GM15510 (cell line): ENCODE measurements around the gene ARHGEF19.

Source experiments
- POLR2A ChIP-seq: IDR thresholded peaks from 3 replicates; pipeline ENCODE4 v1.6.1; 2011; ENCODE audit warnings: borderline replicate concordance; ENCODE audit not compliant: insufficient read length; ENCODE audit errors: extremely low read depth

Gene ARHGEF19

DNA sequence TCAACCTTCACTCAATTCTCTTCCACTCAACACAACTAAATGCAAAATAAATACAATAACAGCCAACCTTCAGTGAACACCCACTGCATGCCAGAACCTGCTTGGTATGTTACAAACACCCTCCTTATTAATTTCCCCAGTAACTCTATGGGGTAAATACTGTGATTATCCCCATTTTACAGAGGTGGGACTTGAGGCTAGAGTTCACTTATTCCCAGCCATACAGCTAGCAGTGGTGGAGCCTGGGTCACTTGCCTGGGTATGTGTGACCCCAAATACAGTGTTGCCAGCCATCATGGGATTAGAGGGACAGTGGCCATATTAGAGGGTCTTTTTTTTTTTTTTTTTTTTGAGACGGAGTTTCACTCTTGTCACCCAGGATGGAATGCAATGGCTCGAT, 22.9 kb upstream of the ARHGEF19 start:
- no peak for TF ChIP-seq POLR2A

DNA sequence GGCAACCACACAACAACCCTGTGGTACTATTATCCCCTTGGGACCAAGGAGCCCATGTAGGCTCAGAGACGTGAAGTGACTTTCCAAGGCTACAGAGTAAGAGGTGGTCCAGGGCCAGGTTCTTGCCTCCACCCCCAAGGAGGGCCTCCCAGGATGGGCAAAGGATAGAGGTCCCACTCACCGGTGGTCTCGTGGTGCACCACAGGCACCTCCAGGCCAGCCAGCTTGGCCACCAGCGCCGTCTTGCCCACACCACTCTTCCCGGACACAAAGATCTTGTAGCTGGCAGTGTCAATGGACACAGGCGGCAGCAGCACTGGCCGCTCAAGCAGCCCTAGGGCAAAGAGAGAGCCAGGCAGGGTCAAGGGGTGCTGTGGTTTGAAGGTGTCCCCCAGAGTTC, 21.0 kb upstream of the ARHGEF19 start:
- no peak for TF ChIP-seq POLR2A

DNA sequence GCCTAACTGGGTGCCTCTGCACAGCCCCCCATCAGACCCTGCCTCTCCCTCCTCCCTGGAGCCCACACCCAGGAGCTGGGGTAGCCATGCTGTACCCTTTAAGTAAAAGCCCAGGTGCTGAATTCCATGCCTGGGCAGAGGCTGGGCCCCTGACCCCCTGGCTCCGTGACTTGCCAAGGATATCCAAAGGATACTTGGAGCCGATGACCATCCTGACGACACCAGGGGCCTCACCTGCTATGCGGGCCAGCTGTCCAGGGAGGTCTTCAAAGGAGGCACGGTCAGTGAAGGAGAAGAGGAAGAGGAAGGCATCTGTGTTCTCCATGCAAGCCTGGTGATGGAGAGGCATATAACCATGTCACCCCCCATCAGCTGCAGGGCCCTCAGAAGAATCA, 19.9 kb upstream of the ARHGEF19 start:
- TF ChIP-seq POLR2A = no peak

DNA sequence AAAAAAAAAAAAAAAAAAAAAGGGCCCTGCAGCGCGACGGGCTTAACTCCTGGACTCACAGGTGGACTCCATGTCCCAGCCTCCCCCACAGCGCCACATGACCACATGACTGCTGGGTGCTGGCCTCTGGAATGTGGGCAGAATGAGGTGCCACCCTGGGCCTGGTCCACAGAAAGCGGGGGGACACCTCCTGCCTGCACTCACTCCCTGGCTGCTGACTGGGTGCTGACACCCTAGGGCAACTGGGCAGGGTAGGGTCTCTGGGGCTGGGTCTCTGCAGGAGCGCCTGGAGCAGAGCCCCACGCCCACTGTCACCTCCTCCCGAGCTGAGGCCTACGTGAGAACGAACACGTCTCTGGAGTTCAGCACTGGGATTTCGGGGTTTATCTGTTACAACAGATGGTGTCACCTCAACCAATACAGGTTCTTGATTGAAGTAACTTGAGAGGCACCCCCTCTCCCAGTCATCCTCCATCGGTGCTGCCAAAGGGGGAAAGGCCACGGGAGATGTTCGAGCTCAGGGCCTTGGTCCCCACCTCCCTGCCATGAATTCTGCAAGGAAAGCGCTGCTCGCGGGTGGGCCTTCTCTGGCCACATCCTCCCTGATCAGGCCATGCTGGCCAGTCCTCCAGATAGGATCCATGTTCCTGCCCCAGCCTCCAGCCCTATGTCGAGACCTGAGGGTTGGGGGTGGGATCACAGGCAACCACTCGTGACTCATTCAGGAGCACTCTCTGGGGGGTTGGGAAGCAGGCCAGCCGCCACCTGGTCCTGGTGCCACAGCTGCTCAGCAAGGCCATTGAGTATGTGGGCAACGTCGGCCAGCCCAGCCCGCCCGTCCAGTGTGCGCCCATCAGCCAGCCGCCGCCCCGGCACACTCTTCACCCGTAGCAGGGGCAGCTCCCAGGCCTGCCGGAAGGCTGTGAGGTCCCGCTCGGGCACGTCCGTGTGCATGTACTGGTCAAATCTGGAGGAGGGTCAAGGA, 19.2 kb upstream of the ARHGEF19 start:
- no peak for TF ChIP-seq POLR2A

DNA sequence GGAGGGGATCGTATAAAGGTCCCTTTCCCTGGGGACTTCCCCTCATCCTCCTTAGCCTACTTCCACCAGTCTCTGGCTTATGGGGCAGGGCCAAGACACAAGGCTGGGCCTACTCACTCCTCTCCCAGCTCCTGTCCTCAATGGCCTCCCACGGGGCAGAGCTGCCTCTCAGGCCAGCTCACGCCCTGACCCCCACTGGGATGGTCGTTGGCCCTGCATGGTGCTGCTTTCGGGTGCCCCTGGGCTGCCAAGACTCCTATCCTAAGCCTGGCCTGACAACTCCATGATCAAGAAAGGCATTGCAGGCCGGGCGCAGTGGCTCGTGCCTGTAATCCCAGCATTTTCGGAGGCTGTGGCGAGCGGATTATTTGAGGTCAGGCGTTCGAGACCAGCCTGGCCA, 18.3 kb upstream of the ARHGEF19 start:
- TF ChIP-seq POLR2A = no peak

DNA sequence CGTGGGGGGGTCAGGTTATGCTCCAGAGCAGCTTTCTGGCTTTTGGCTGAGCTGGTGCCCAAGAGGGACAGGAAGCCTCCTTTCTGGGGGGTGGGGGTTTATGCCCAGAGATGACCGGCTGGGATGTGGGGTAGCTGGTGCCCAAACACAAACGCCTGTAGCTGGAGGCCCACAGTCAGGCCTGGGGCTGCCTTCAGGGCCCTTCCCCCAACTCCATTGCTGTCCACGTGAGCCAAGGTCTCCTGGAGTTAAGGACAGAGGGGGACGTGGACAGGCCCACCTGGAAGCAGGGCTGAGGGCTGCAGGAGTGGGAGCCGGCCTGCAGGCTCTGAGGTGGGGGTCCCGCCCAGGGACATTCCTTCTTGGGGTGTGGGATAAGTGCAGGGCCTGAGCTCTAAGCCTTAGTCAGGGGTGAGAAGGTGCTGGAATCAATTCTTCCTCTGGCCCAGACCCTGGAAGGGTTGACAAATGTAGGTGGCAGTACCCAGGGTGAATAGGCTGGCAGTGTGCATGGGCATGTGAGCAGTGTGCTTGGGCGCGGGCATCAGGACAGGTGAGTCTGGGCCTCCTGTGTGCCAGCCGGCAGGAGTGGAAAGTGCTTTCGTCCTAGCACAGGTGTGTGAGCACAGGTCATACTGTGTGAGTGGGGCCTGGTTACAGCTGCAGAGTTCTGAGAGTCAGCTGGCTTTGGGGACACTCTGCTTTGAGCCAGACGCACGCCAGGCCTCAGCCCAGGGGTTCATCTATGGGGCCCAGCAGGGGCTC, 17.7 kb upstream of the ARHGEF19 start:
- TF ChIP-seq POLR2A = no peak

DNA sequence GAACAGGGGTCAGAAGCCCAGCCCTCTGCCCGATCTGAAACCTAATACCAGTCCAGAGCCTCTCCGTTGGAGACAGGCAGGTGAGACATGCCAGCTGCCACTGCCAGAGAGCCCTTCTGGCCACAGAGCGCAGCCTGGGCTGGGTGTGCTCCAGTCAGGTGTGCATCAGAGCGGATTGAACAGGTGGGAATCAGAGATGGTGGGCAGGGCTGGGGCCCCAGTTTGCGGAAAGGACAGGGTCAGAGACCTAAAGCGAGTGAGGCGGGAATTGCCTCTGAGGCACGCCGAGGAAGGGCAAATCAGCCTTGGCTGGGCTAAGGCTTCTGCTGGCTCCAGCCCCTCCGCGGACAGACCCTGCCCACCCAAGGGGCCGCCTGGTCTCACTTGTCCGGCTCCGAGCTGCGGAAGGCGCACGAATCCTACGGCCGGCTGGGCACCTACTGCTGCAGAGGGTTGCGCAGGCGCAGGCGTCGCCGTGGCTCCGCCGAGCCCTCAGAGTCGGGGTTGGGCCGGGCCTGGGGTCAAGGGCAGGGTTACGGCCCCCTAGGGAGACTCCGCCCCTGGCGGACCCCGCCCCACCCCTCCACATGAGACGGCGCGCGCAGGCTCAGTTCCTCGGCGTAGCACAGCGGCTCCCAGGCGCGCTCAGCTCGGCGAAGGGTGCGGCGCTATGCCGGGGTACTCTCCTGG, 14.2 kb upstream of the ARHGEF19 start:
- TF ChIP-seq POLR2A = no peak

DNA sequence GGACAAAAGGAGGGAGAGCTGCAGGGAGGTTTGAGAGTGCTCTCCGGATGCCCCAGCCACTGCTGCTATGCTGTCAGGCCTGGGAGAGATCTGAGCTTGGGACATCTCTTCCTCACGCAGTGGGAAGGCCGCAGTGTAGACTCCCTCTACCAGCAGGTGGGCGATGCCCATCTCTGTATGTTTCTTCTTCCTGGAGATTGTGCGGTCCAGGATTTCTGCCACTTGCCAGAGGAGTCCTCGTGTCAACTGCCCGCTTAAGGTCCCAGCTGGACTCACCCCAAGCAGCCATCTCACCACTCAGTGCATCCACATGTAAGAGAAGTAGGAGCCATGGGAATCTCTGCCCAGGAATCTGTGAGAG, 13.7 kb upstream of the ARHGEF19 start:
- no peak for TF ChIP-seq POLR2A

DNA sequence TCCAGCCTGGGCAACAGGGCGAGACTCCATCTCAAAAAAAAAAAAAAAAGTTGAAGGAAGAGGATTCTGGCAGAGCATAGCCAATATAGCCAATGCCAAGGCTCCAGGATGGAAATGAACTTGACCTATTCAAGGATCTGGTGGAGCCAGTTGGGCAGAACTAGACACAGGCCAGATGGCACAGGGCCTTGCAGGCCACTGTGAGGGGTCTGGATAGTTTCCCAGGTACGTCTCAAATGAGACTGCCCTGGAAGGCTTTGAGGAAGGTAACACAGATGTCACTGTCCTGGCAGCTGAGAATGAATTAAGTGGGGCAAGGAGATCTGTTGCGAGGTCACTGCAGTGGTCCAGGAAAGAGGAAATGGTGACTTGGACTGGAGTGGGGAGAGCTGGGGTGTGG, 12.0 kb upstream of the ARHGEF19 start:
- no peak for TF ChIP-seq POLR2A

DNA sequence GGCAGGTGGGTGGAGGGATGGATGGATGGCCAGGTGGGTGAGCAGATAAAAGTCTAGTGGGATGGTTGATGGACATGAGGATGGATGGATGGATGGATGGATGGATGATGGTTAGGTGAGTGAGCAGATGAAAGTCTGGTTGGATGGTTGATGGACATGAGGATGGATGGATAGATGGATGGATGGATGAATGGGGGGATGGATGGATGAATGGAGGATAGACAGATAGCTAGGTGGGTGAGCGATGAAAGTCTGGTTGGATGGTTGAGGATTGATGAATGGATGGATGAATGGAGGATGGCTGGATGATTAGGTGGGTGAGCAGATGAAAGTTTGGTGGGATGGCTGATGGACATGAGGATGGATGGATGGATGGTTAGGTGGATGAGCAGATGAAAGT, 9.0 kb upstream of the ARHGEF19 start:
- no peak for TF ChIP-seq POLR2A

DNA sequence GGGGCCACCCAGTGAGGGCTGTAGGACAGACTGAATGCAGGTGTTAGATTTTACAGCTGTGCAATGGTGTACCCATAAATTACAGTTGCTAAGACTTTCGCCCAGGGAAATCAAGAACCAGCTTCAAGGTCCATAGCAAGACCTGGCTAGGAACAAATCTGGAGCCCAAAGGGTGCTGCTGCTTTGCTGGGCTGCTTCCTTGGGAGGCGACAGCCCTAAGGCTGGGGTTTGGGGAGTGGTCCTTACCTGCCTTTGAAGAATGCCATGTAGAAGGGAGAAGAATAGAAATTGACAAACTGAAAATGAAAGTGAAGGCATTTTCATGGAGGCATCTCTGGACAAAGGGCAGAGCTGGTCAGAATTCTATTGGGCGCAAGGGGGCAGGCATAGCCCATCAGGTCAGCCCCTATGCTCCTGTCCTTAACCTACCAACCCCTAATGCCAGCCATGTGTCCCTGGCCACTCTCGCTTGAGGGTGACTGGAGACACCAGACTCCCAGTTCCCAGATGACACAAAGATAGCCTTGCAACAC, 7.6 kb upstream of the ARHGEF19 start:
- TF ChIP-seq POLR2A = no peak

DNA sequence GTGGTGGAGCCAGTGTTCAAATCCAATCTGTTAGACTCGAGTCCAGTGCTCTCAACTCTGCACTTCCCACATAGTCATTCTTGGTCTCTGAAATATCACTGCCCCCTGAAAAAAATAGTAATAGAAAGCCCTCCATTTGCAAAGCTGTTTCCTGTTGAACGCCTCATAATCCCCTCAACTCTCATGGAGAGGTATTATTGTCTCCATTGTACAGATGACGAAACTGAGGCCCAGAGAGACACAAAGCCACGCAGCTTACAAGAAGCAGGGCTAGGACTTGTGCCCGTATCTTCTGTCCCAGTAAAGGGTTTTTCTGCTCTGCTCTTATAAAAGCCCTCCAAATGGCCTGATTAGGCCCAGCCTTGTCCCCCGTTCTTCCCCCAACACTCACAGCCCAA, 6.2 kb upstream of the ARHGEF19 start:
- no peak for TF ChIP-seq POLR2A

DNA sequence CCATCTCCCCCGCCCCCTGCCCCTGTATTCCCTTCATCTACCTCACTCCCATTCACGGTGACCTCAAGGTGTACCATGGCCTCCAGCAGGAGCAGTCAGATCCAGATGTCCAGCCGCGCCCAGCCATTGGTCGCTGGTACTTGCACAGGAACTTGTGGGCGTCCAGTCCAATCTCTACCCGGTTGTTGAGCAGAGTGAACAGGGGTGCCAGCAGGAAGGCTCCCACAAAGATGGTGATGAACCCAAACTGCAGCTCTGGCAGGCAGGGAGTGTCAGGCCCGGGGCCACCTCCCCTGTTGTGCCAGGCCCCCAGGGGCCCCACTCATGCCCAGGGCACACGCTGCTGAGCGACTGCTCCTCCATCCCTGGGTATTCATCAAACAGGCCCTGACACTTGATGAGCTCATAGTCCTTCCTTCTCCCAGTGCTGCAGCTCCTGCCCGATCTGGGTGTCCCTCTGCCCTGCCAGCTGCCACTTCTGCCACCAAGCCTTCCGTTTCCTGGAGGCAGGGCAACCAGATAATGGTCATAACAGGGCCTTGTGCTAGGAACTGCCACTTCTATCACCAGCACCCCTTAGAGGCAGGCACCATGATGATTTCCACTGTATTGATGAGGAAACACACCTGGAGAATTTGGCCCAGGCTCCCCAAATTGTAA, 5.7 kb upstream of the ARHGEF19 start:
- TF ChIP-seq POLR2A = no peak

DNA sequence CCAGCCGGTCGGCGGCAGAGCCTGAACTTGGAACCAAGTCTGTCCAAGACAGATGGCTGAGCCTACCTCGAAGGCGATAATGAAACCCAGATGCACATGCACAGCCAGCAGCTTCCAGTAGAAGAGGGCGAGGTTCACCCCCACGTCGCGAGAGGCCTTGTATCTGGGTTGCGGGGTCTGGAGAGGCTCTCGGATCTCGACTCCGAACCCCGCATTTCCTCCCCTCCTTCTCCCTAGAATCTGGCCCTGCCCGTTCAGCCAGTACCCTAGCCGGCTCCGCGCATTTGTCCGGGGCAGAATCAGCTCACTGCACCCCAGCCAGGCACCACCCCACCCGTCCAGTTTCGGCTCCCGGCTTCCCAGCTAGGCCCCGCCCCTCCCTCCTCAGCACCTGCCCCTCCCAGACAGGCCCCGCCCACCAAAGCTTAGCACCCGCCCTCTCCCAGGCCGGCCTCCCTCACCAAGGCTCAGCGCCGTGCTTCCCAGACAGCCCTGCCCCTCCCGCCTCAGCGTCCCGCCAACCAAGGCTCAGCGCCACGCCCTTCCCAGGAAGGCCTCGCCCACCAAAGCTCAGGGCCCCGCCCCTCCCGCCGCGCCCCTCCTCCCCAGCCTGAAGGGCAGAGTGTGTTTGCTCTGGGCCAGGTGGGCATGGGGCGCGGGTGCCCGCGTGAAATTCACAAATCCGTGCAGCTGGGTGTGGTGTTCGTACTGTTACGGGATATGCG, 4.8 kb upstream of the ARHGEF19 start:
- TF ChIP-seq POLR2A = peak; percentile 45

DNA sequence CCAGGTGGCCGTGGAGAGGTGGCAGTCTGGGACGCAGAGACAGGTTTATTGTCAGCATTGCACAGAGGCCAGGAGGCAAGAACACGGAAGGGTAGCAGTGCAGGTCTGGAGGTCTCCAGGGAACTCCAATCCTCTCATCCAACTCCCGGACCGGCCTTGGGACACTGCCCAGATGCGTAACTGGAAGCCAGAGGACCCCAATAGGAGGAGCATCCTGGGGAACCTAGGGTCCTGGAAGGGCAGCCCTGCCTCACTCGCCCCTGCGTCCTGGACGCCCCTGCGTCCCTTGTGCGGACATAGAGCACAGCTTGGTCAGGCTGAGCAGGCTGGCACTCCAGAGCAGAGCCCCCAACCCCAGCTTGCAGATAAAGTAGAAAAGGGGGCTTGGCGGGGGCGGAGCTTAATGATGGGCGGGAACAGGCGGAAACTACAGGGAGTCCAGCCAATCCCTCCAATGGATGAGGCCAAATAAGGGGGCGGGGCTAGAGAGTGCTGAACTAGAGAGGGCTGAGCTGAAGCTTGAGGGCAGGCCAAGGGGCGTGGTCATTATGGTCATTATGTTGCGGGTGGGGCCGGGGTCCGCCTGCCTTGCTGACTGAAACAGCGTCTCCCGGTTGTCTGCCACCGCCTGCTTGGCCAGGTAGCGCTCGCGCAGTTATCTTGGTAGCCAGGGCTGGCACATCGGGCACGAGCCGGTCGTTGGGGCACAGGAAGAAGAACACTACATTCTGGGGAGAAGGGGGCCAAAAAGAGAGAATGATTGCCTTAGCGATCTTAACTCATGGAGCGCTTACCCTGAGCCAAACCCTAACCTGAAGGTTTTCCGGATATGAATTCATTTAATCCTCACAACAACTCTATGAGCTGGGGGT, 3.7 kb upstream of the ARHGEF19 start:
- TF ChIP-seq POLR2A = no peak
